NCI-H510A treated with DMSO at 0.1 percent for 48 hours (cell line): ENCODE data around the gene CIROP.

ENCODE experiments used
- DNase-seq: peaks from one replicate; lab custom pipeline; 2025; lab: John Stamatoyannopoulos, UW

The CIROP gene

GRCh38 chr14:23067847-23068788 is 36.7 kb downstream of the CIROP start:
- DNase-seq, result no peak

- no peak for DNase-seq
Observed at GRCh38 chr14:23066855-23067744, 37.7 kb downstream of the CIROP start.

GRCh38 chr14:23066368-23066767 is 38.4 kb downstream of the CIROP start:
- no peak for DNase-seq

- no peak for DNase-seq
Observed at GRCh38 chr14:23063601-23064000, 41.2 kb downstream of the CIROP start.

GRCh38 chr14:23062002-23062401 is 42.8 kb downstream of the CIROP start:
- no peak for DNase-seq

GRCh38 chr14:23060536-23061260 is 44.1 kb downstream of the CIROP start:
- DNase-seq, result no peak

GRCh38 chr14:23058654-23059504 is 45.9 kb downstream of the CIROP start:
- no peak for DNase-seq

- no peak for DNase-seq
Observed at GRCh38 chr14:23057757-23058653, 46.8 kb downstream of the CIROP start.

- DNase-seq, result no peak
Observed at GRCh38 chr14:23056956-23057756, 47.6 kb downstream of the CIROP start, which contains the start of gene CDH24. TSS of gene CDH24 (minus strand) at chr14:23057520. CDS start at chr14:23055733, 1,787 bp downstream.

- no peak for DNase-seq
Observed at GRCh38 chr14:23056145-23056955, 48.4 kb downstream of the CIROP start.

GRCh38 chr14:23055621-23056144 is 49.1 kb downstream of the CIROP start:
- no peak for DNase-seq

- no peak for DNase-seq
Observed at GRCh38 chr14:23055147-23055550, 49.6 kb downstream of the CIROP start.

GRCh38 chr14:23054000-23054811 is 50.6 kb downstream of the CIROP start:
- no peak for DNase-seq

- no peak for DNase-seq
Observed at GRCh38 chr14:23053426-23053825, 51.4 kb downstream of the CIROP start.

GRCh38 chr14:23052671-23053070 is 52.1 kb downstream of the CIROP start:
- DNase-seq, result no peak

- DNase-seq, result no peak
Observed at GRCh38 chr14:23052182-23052623, 52.6 kb downstream of the CIROP start.
